ENCODE data around the gene NCKAP5. TPM values are rescaled to one million over a fixed set of nuclear protein-coding genes. Genes with fewer than 3 reads are reported as not detected.

The NCKAP5 gene
- total and polyA plus RNA-seq, 2 of the 13 experiments (the other 11 are each of a cell fraction or from before 2014, with no cell fraction given) = 0.01 TPM; not detected in 1

GRCh38 chr2:133163111-133163510 is 405.2 kb downstream of the NCKAP5 start:
- ATAC-seq = no peak
- H3K4me2 ChIP-seq (ENCODE audit: low read depth, low read length) = no peak overlapping the region
- no peak overlapping the region for H3K4me3 ChIP-seq (replicated peaks in 1 of 3; ENCODE audit: insufficient read depth in 1 of 3, low read depth in 2 of 3, low read length in 3 of 3)
- H3K79me2 ChIP-seq (ENCODE audit: insufficient read depth, low read length) = no peaks in the 10 kb centered on the region
- peaks cover 6% of the 10 kb centered on the region for H3K4me1 ChIP-seq (ENCODE audit: insufficient read depth, low read length)
- no peaks in the 10 kb centered on the region for H3K36me3 ChIP-seq (replicated peaks in 1 of 2; ENCODE audit: control insufficient read depth in 1 of 2, insufficient read depth in 2 of 2, low read length in 2 of 2)
- FAIRE-seq = no peak
- no peaks in the 10 kb centered on the region for H3K27me3 ChIP-seq (ENCODE audit: control insufficient read depth in 1 of 2, insufficient read depth in 2 of 2, low read length in 2 of 2)
- peaks cover 4% of the 10 kb centered on the region; the same call in 1 of the 2 replicates for H3K9me3 ChIP-seq (ENCODE audit: low read length)
- in situ Hi-C loops (cut with HindIII; ENCODE audit: extremely low pct_ligation_motif_present, low pct_unique_long_range_greater_than_20kb) (loop anchor here (25.0 kb wide), 1 partner anchor 501 kb away; the partner anchor contains the start of gene LYPD1), intact Hi-C loops (cut with micrococcal nuclease; ENCODE audit: unreplicated experiment) (no loop called here)
- H3K27ac ChIP-seq (ENCODE audit: extremely low read length, insufficient read depth, low read length) = no peak overlapping the region
- DNase-seq (ENCODE audit: low spot score) = no peak
- POLR2A ChIA-PET = no interaction called here
- CTCF ChIA-PET (ENCODE audit: low intra/inter-chr PET ratio, low total read pairs) = no interaction called here
- TF ChIP-seq RFX1 (IDR thresholded peaks at IDR 0.05) (no peak), CBX1 (IDR thresholded peaks at IDR 0.05; ENCODE audit: low read depth) (no peak), ARID4A (CRISPR knock-in tag; IDR thresholded peaks at IDR 0.05; ENCODE audit: borderline replicate concordance) (no peak), RARA (CRISPR knock-in tag; IDR thresholded peaks at IDR 0.05) (no peak), GTF2F1 (IDR thresholded peaks at IDR 0.05; ENCODE audit: low read length) (no peak), RARG (CRISPR knock-in tag; IDR thresholded peaks at IDR 0.05; ENCODE audit: low read depth) (no peak), GMEB1 (CRISPR knock-in tag; IDR thresholded peaks at IDR 0.05; ENCODE audit: borderline replicate concordance) (no peak), TMF1 (CRISPR knock-in tag; IDR thresholded peaks at IDR 0.05; ENCODE audit: low read depth) (no peak), PRDM10 (CRISPR knock-in tag; IDR thresholded peaks at IDR 0.05; ENCODE audit: low read depth) (no peak), RELA (CRISPR knock-in tag; IDR thresholded peaks at IDR 0.05) (no peak), EP300 (IDR thresholded peaks at IDR 0.05; ENCODE audit: low read depth in 2 of 2, low read length in 2 of 2) (no peak), EP300 (CRISPR knock-in tag; IDR thresholded peaks at IDR 0.05; ENCODE audit: borderline replicate concordance) (no peak), GABPA (IDR thresholded peaks at IDR 0.05; ENCODE audit: low read depth, low read length) (no peak), GABPA (CRISPR knock-in tag; IDR thresholded peaks at IDR 0.05; ENCODE audit: low read depth) (no peak), KLF13 (CRISPR knock-in tag; IDR thresholded peaks at IDR 0.05) (no peak)
- 25% methylated on average over 4 of the region's 4 CpGs for WGBS (ENCODE audit: low lambda C conversion rate)
- no peaks in the 10 kb centered on the region for H4K20me1 ChIP-seq (ENCODE audit: insufficient read depth, low read length)
- BruUV-seq (replicated peaks) = no TSS peak
- no peak overlapping the region for H2AFZ ChIP-seq (ENCODE audit: low read length)
- no peak overlapping the region for H3K9ac ChIP-seq (ENCODE audit: insufficient read depth, low read depth, low read length)

All from HepG2 (cell line).